ENCODE results near the gene RXRA.

Gene RXRA

GRCh38 chr9:134400283-134400682, 74.0 kb downstream of the RXRA start:
- no peak for DNase-seq (ENCODE audit: extremely low spot score)
- POLR2A ChIA-PET: no interaction called here
- TF ChIP-seq BHLHE40 (IDR thresholded peaks at IDR 0.05; ENCODE audit: borderline replicate concordance): no peak
- no peak for TF ChIP-seq SP1 (IDR thresholded peaks at IDR 0.05)
- TF ChIP-seq L3MBTL2 (conservative IDR thresholded peaks at IDR 0.05): no peak
- TF ChIP-seq ARNT (IDR thresholded peaks at IDR 0.05): no peak
- TF ChIP-seq PKNOX1 (IDR thresholded peaks at IDR 0.05): no peak
- no peak for TF ChIP-seq FOXA1 (IDR thresholded peaks at IDR 0.05)
- no peak for TF ChIP-seq FOXM1 (IDR thresholded peaks at IDR 0.05; ENCODE audit: borderline replicate concordance)
- TF ChIP-seq FOXK2 (IDR thresholded peaks at IDR 0.05): no peak
- no peak for TF ChIP-seq SUZ12 (IDR thresholded peaks at IDR 0.05)
- no peak for TF ChIP-seq TARDBP (IDR thresholded peaks at IDR 0.05)
- TF ChIP-seq LEF1 (IDR thresholded peaks at IDR 0.05; ENCODE audit: borderline replicate concordance): no peak
- TF ChIP-seq CTBP1 (IDR thresholded peaks at IDR 0.05; ENCODE audit: borderline replicate concordance): no peak
- no peak for TF ChIP-seq NFRKB (IDR thresholded peaks at IDR 0.05)
- CTCF ChIA-PET: no interaction called here

GRCh38 chr9:134401391-134401790, 75.1 kb downstream of the RXRA start:
- CTCF ChIA-PET: no interaction called here
- TF ChIP-seq ZNF384 (IDR thresholded peaks at IDR 0.05): no peak
- no peak for TF ChIP-seq FOXK2 (IDR thresholded peaks at IDR 0.05)
- TF ChIP-seq FOXM1 (IDR thresholded peaks at IDR 0.05; ENCODE audit: borderline replicate concordance): no peak
- no peak for TF ChIP-seq TARDBP (IDR thresholded peaks at IDR 0.05)
- no peak for TF ChIP-seq HDGF (IDR thresholded peaks at IDR 0.05; ENCODE audit: borderline replicate concordance)
- TF ChIP-seq FOXA1 (IDR thresholded peaks at IDR 0.05): no peak
- no peak for TF ChIP-seq ARNT (IDR thresholded peaks at IDR 0.05)
- no peak for TF ChIP-seq NFRKB (IDR thresholded peaks at IDR 0.05)
- TF ChIP-seq L3MBTL2 (conservative IDR thresholded peaks at IDR 0.05): no peak
- no peak for TF ChIP-seq SP1 (IDR thresholded peaks at IDR 0.05)
- no peak for TF ChIP-seq BHLHE40 (IDR thresholded peaks at IDR 0.05; ENCODE audit: borderline replicate concordance)
- TF ChIP-seq LEF1 (IDR thresholded peaks at IDR 0.05; ENCODE audit: borderline replicate concordance): no peak
- no peak for TF ChIP-seq ELF4 (IDR thresholded peaks at IDR 0.05)
- TF ChIP-seq PKNOX1 (IDR thresholded peaks at IDR 0.05): no peak
- no peak for TF ChIP-seq SUZ12 (IDR thresholded peaks at IDR 0.05)
- no peak for TF ChIP-seq CTBP1 (IDR thresholded peaks at IDR 0.05; ENCODE audit: borderline replicate concordance)

GRCh38 chr9:134402182-134402581, 75.9 kb downstream of the RXRA start:
- POLR2A ChIA-PET: interaction anchor here (1.0 kb wide), 1 partner anchor 99 kb away, joined by 3 read pairs; no protein-coding TSS in a partner anchor
- TF ChIP-seq FOXK2 (IDR thresholded peaks at IDR 0.05) (no peak), ZNF384 (IDR thresholded peaks at IDR 0.05) (no peak), ARNT (IDR thresholded peaks at IDR 0.05) (no peak), BHLHE40 (IDR thresholded peaks at IDR 0.05; ENCODE audit: borderline replicate concordance) (no peak), HDGF (IDR thresholded peaks at IDR 0.05; ENCODE audit: borderline replicate concordance) (no peak), CTBP1 (IDR thresholded peaks at IDR 0.05; ENCODE audit: borderline replicate concordance) (no peak), SUZ12 (IDR thresholded peaks at IDR 0.05) (no peak), NFRKB (IDR thresholded peaks at IDR 0.05) (no peak), FOXM1 (IDR thresholded peaks at IDR 0.05; ENCODE audit: borderline replicate concordance) (no peak), ELF4 (IDR thresholded peaks at IDR 0.05) (no peak), TARDBP (IDR thresholded peaks at IDR 0.05) (no peak), FOXA1 (IDR thresholded peaks at IDR 0.05) (no peak), SP1 (IDR thresholded peaks at IDR 0.05) (no peak), PKNOX1 (IDR thresholded peaks at IDR 0.05) (no peak)
- CTCF ChIA-PET: no interaction called here
- no peak for DNase-seq (ENCODE audit: extremely low spot score)

More at GRCh38 chr9:134401391-134401790, 75.1 kb downstream of the RXRA start:
- POLR2A ChIA-PET: interaction anchor here (1.0 kb wide), 1 partner anchor 99 kb away, joined by 3 read pairs; no protein-coding TSS in a partner anchor
- DNase-seq (ENCODE audit: extremely low spot score): no peak

GRCh38 chr9:134403292-134403681, 77.0 kb downstream of the RXRA start:
- POLR2A ChIA-PET: no interaction called here
- DNase-seq (ENCODE audit: extremely low spot score): no peak
- CTCF ChIA-PET: no interaction called here
- TF ChIP-seq ARNT (IDR thresholded peaks at IDR 0.05) (no peak), SP1 (IDR thresholded peaks at IDR 0.05) (no peak), BHLHE40 (IDR thresholded peaks at IDR 0.05; ENCODE audit: borderline replicate concordance) (no peak), HDGF (IDR thresholded peaks at IDR 0.05; ENCODE audit: borderline replicate concordance) (no peak), L3MBTL2 (conservative IDR thresholded peaks at IDR 0.05) (no peak), FOXA1 (IDR thresholded peaks at IDR 0.05) (no peak), PKNOX1 (IDR thresholded peaks at IDR 0.05) (no peak), ZNF384 (IDR thresholded peaks at IDR 0.05) (no peak)

GRCh38 chr9:134403682-134404301, 77.5 kb downstream of the RXRA start:
- CTCF ChIA-PET: no interaction called here
- POLR2A ChIA-PET: no interaction called here
- no peak for DNase-seq (ENCODE audit: extremely low spot score)
- TF ChIP-seq FOXA1 (IDR thresholded peaks at IDR 0.05) (no peak), FOXM1 (IDR thresholded peaks at IDR 0.05; ENCODE audit: borderline replicate concordance) (no peak), L3MBTL2 (conservative IDR thresholded peaks at IDR 0.05) (no peak), ELF4 (IDR thresholded peaks at IDR 0.05) (no peak), HDGF (IDR thresholded peaks at IDR 0.05; ENCODE audit: borderline replicate concordance) (no peak), ZNF384 (IDR thresholded peaks at IDR 0.05) (no peak), ARNT (IDR thresholded peaks at IDR 0.05) (no peak), NFRKB (IDR thresholded peaks at IDR 0.05) (no peak), BHLHE40 (IDR thresholded peaks at IDR 0.05; ENCODE audit: borderline replicate concordance) (no peak), SUZ12 (IDR thresholded peaks at IDR 0.05) (no peak), FOXK2 (IDR thresholded peaks at IDR 0.05) (no peak), CTBP1 (IDR thresholded peaks at IDR 0.05; ENCODE audit: borderline replicate concordance) (no peak), SP1 (IDR thresholded peaks at IDR 0.05) (no peak), LEF1 (IDR thresholded peaks at IDR 0.05; ENCODE audit: borderline replicate concordance) (no peak), TARDBP (IDR thresholded peaks at IDR 0.05) (no peak), PKNOX1 (IDR thresholded peaks at IDR 0.05) (no peak)
